ENCODE measurements around the gene PI4K2A.

- TF ChIP-seq CTCF (IDR thresholded peaks at IDR 0.05) (no peak), EZH2 (IDR thresholded peaks at IDR 0.05) (no peak)
Measured at GRCh38 chr10:97590748-97591495, 49.5 kb upstream of the PI4K2A start.

Data from neural progenitor cell (in vitro differentiated cells).